HK-2 (cell line): ENCODE results near the gene ZFAND5.
A peak's percentile ranks its signal among the peaks of the same experiment; 100 is the strongest.

Source experiments
- DNase-seq: peaks from one replicate; pipeline ENCODE4 v3.0.0-alpha.2; 2018; ENCODE audit not compliant: unreplicated experiment

Gene ZFAND5

DNA sequence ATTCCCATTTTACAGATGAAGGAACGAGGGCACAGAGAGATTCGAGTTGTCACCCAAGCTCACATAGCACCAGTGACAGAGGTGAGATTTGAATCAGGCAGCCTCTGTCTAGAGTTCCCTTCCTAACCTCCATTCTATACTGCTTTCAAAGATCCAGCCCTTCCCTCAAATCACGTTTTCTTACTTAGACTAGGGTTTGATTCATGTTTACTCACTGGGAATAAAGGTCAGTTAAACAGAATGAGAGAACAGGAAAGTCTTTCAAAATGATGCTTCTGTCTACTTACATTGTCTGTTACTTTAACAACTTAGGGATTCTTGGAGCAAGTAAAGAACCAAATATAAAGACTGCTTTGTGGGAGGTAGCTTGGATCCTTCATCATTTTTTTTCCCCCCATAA, 40.0 kb downstream of the ZFAND5 start:
- no peak for DNase-seq

DNA sequence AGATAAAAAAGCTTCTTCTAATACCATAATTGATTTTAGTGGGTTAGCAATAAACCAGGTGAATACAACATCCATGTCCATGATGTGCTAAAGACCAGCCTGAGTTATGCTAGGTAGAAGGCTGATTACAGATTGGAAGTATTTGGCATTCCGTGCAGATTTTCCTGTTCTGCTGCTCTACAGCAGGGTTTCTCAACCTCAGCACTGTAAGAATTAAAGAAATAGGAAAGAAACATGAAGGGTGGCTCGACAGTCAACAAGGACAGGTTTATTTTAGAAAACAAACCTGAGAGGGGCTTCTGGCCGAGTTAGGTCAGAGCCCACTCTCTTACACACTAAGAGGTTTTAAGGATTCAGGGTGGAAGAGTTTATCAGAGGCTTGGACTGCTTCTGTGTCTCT, 42.3 kb downstream of the ZFAND5 start:
- no peak for DNase-seq

DNA sequence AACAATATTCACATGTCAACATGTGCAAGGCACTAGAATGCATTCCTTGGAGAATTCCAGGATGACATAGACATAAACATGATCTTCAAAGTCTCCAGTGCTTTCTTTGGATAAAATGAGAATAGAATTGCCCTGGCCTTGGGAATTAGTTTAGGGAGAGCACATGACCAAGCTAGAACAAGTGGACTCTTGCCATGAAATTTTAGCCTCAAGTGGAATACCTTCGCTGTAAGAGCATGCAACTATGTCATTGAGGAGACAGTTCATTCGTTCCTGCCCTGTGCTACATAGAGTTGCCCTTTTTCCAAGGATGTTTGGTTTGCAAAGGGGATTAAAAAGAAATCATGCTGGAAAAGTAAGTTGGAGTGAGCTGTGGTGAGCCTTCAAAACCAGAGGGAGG, 42.7 kb downstream of the ZFAND5 start:
- DNase-seq: no peak

DNA sequence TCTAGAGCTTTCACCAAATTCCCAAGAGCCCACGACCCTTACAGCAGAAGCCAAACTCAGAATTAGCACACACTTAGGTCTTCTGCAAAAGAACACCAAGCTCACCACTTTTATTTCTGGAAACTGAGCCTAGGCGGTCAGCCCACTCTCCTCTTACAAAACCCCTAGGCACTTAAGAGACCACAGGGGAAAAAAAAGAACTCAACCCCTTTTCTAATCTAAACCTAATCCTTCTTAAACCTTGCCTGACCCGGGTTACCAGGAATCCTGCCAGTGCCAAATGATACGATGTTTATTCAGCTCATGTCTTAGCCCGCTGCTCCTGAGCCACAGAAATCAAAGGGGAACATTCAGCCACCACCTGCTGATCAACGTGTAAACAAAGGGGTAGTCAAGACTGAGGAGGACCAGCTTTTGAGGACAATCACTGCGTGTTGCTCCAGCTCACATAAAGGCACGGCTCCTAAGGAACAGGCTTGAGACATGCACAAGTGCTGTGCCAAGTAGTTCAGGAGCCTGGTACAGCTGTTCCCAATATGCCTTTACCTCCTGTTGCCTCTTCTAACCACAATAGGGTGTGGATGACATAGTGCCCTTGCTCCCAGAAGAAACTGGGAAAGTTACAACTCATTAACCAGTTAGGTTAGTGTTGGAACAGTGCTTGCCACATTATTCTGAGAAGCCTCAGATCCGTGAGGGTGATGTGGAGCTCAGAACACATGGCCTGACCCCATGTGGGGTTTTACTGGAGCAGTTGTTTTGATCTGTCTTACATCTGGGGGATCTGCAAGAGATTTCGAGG, 49.3 kb downstream of the ZFAND5 start:
- DNase-seq: peak; percentile 14

DNA sequence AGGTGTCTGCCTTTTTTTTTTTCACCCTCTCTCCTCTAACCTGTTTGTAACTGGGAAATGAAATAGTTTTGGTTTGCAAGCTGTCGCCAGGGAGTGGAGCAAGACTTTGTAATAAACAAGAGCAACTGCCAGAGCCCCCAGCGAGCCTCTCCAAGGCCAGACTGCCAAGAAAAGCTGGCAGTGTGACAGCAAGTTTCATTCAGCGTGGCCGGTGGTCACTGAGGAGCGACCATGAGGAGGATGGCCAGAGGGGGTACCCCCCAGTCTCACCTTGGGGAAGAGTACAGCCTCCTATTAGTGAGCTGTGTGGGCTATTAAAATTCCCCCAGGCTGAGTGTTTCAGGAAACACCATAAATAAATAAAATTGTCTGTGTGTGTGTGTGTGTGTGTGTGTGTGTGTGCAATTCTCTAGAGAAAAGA, 49.9 kb downstream of the ZFAND5 start:
- no peak for DNase-seq

DNA sequence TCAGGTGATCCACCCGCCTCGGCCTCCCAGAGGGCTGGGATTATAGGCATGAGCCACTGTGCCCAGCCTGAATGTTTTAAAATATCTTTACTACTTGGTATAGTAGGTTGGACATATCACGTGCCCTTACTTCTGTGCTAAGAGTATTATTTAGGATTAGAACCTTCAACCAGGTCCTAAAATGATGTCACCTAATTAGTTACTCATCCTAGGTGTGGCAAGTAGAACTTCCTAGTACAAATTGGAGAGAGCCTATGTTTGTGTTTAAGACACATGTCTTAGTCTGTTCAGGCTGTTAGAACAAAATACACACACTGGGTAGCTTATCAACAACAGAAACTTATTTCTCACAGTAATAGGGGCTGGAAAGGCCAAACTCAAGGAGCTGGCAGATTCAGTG, 51.5 kb downstream of the ZFAND5 start:
- DNase-seq: no peak

DNA sequence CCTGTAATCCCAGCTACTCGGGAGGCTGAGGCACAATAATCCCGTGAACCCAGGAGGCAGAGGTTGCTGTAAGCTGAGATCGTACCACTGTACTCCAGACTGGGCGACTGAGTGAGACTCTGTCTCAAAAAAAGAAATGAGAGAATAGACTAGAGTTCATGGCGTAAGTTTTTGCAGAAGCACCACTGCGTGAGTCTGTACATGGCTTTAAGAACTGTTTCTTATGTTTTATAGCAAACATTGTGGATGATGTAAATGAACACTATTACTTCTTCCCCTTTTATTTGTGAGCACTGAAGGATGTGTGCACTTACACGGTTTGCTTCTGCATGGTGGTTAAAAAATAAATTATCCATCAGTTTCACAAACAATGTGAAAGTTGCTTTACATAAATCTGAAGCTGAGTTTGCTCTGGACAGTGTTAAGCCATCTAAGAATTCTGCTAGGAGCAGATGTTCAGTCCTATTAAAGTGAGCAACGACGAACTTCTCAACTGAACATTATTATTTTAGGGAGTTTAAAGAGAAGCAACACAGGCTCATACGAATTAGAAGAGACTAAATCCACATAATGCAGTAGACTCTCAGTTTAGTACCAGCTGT, 52.5 kb downstream of the ZFAND5 start:
- no peak for DNase-seq

DNA sequence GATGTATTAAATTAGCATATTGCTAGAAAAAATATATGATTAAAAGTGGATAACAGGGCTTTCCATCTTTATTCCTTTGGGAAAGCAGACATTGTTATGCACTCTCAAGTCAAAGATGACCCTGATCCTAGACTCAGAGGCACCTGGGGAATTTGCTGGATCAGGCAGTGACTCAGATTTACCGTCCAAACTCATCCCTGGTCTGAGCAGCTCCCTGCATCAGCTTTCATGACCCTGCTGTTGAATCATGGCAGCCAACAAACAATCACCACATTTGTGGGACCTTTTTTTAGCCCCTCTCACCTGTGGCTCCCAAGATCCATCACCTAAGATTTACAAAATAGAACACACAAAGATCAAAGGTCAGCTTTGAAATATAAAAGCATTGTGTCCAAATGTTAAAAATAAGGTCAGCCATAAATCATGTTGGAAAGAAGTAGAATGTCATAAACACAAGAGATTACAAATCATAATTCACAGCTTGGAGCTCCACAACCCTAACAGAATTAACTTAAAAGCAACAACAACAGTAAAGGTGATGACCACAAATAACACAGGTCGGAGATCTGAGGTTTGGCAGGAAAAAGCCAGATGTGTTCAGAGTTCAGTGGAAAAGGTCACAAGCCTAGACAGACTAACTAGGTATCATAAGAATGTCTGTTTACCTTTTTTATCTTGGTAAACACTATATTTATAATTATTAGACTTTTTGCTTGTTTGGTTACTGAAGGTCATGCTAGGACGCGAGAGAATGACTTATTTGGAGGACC, 55.5 kb downstream of the ZFAND5 start:
- DNase-seq: no peak

DNA sequence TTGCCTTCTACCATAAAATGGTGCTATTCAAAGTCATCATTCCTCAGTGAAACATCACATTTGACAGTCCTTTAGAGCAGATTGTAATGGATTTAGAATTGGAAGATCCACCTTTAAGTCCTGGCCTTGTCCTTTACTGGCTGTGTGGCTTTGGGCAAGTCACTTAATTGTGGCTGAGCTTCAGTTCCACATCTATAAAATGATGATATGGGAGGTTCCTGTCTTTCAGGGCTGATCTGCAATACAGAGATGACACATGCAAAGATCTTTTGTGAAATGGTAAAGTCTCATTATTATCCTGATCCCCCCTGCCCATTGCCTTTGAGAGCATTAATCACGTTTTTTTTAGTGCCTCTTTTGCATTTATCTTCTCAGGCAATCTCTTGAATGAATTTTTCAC, 58.2 kb downstream of the ZFAND5 start:
- DNase-seq: no peak

DNA sequence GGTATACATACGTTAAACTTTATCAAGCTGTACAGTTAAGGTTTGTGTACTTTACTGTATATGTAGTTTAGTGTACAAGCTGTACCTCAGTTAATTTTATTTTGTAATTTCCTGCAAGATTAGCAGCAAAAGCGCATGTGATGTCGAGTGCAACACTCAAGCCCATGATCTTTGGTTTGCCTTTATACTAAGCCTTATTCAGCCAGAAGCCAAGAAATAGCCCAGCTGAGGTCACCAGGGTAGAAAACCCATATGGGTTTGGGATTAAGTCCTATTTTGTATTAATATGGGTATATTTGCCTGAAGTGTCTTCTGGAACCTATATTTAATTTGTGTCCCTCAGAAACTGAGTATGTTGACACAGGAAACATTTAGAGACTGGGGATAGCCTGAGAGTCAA, 59.3 kb downstream of the ZFAND5 start:
- no peak for DNase-seq

DNA sequence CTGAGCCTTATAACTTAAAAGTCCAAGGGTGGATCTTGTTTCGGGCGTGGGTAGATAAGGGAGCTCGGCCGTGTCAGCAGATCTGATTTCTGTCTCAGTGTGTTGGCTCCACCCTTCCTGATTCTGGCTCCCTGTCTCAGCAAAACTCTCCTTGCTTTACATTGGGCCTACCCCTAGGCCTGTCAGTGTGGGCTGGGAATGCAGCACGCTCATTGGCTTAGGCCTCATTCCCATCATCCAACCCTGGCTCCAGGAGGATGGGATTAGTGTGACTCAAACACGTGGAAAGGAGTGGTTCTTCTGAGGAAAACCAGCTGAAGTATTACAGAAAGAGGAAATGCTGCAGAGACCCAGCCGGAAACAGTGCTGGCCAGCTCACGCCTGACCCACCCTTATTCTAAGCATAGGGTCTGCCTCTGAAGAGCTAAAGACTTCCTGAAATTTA, 59.9 kb downstream of the ZFAND5 start:
- DNase-seq: peak; percentile 67

DNA sequence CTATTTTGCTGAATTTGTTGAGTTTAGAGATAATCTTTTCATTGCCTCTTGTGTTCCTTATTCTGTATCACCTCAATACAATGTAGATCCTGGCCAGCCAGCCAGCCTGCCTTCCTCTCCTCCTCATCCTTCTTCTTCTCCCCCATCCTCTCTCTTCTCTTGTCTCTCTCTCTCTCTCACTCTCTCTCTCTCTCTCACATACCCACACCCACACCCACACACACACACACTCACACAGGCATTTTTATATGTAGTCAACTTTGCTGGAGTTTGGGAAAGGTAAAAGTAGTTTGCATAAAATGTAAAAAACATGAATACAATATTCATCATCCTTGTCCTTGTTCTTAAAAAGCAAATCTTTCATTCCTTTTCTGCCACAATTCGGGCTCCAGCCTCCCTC, 60.5 kb downstream of the ZFAND5 start:
- DNase-seq: no peak
